C4-2B (cell line): ENCODE data around the gene MICAL2.

Experiments used
- ZFX ChIP-seq: fragments of 450-650 bp; IDR thresholded peaks from 2 replicates; pipeline ENCODE4 v1.6.1; 2017
- TF ChIP-seq, protein P1 (sequence below): fragments of 450-650 bp; conservative IDR thresholded peaks from 2 replicates; pipeline ENCODE4 v1.5.1; 2017; ENCODE audit warnings: mild to moderate bottlenecking

DNA sequence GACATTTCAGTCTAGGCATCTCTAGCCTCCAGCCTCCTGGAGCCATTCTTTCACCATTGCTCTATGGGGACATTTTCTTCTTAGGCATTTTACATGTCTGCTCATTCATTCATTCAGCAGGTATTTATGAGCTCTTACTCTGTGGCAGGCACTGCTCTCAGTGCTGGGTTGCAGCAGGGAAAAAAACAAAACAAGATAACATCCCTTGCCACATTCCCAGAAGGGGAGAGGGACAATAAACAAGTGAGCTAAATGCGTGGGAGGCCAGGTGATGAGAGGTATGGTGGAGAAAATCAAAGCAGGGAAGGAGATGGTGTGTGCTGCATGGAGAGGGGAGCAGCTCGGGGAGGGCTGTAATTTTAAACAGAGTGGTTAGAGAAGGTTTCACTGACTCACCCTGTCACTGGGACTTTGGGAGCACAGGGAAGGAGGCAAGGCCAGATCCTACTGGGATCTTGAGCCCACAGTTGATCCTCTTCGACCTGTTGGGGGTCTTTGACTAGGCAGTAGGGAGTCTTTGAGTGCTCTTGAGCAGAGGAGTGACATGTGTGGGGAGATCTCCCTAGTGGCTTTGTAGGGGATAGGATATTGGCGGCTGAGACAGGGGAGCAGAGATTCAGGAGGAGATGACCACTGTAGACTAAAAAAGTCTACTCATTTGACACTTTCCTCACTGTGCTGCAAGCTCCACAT is 17.0 kb downstream of the MICAL2 start:
- TF ChIP-seq, protein P1, sequence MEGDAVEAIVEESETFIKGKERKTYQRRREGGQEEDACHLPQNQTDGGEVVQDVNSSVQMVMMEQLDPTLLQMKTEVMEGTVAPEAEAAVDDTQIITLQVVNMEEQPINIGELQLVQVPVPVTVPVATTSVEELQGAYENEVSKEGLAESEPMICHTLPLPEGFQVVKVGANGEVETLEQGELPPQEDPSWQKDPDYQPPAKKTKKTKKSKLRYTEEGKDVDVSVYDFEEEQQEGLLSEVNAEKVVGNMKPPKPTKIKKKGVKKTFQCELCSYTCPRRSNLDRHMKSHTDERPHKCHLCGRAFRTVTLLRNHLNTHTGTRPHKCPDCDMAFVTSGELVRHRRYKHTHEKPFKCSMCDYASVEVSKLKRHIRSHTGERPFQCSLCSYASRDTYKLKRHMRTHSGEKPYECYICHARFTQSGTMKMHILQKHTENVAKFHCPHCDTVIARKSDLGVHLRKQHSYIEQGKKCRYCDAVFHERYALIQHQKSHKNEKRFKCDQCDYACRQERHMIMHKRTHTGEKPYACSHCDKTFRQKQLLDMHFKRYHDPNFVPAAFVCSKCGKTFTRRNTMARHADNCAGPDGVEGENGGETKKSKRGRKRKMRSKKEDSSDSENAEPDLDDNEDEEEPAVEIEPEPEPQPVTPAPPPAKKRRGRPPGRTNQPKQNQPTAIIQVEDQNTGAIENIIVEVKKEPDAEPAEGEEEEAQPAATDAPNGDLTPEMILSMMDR: no peak
- TF ChIP-seq ZFX: no peak
